ENCODE measurements around the gene EXOC2. TPM values are rescaled to one million over a fixed set of nuclear protein-coding genes. Genes with fewer than 3 reads are reported as not detected.
"Not testable (repeated sequence)": the region's sequence is repeated elsewhere in the genome, so short reads cannot be mapped to it uniquely, and the experiment has no call there.

The EXOC2 gene
- total and polyA plus RNA-seq, 5 donors from 2014 or later: 33.1 to 43.6 (median 38.9) TPM

DNA sequence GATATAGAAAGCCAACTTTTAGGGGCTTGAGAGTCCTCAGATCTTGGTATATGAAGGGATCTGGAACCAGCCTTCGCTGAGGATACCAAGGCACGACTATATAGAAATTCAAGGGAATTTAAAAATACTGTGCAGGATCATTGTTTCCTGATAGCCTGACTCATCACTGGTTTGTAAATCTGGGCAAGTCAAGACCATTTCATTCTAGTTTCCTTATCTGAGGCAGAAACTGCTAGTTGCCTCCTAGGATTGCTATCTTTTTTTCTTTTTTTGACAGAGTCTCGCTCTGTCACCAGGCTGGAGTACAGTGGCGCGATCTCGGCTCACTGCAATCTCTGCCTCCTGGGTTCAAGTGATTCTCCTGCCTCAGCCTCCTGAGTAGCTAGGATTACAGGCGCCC lies 131.6 kb downstream of the EXOC2 start:
- H3K27me3 ChIP-seq (ENCODE audit: control insufficient read depth, insufficient read depth, low read length); H3K4me3 Mint-ChIP-seq; DNase-seq; H3K27ac ChIP-seq (ENCODE audit: insufficient read depth, low read length, poor library complexity, severe bottlenecking); H3K9me3 Mint-ChIP-seq; H3K4me3 ChIP-seq (ENCODE audit: low read depth, low read length); ATAC-seq (ENCODE audit: low read depth in 2 of 2); H3K27me3 Mint-ChIP-seq; H3K4me1 ChIP-seq (ENCODE audit: control insufficient read depth, insufficient read depth, low read length, poor library complexity, severe bottlenecking); H3K9me3 ChIP-seq (ENCODE audit: control insufficient read depth in 2 of 2, low read length in 2 of 2): not testable (repeated sequence)
- H3K36me3 ChIP-seq (ENCODE audit: control insufficient read depth, insufficient read depth, low read length): peaks cover 61% of the 10 kb centered on the region
- Mint-ChIP-seq H3K27ac (peak overlapping the region in 1 of 3 donors; percentile 49), H3K4me1 (peaks cover 22 to 27% (median 23%) of the 10 kb centered on the region in 4 donors), H3K36me3 (peaks cover 44% of the 10 kb centered on the region)

DNA sequence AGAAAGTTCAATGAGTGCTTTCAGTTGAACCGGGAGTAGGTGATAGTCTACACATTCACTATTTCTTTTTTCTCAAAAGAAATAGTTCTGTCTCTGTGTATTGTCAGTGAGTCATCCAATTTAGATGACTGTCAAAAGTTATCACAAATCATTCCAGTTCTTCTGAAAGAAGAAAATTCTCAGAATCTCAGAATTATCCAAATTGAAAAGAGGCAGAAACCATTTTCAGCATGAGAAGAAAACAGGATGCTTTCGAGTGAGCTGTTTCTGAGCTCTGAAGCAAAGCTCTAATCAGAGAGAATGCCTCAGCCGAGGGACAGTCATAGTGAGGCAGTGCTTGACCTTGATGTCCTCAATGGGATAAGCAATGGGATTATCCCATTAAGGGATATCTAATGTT lies 134.0 kb downstream of the EXOC2 start:
- peaks cover 22 to 32% (median 22%) of the 10 kb centered on the region in 4 donors for H3K4me1 Mint-ChIP-seq
- no peaks in the 10 kb centered on the region for H3K27me3 Mint-ChIP-seq
- peaks cover 49% of the 10 kb centered on the region for H3K36me3 Mint-ChIP-seq
- no peaks in the 10 kb centered on the region for H3K9me3 ChIP-seq (ENCODE audit: control insufficient read depth in 2 of 2, low read length in 2 of 2)
- peak overlapping the region; percentile 23 for H3K27ac ChIP-seq (ENCODE audit: insufficient read depth, low read length, poor library complexity, severe bottlenecking)
- H3K36me3 ChIP-seq (ENCODE audit: control insufficient read depth, insufficient read depth, low read length): peaks cover 66% of the 10 kb centered on the region
- H3K4me3 ChIP-seq (ENCODE audit: low read depth, low read length): peak overlapping the region; percentile 51
- peak overlapping the region in 2 of 3 donors; percentile 47 to 64 for H3K27ac Mint-ChIP-seq
- DNase-seq (peak in 1 of 3 donors; percentile 67), ATAC-seq (ENCODE audit: low read depth in 2 of 2) (peak; percentile 45 to 72)
- peaks cover 0 to 3% (median 0%) of the 10 kb centered on the region in 7 donors for H3K9me3 Mint-ChIP-seq
- peaks cover 7% of the 10 kb centered on the region for H3K4me1 ChIP-seq (ENCODE audit: control insufficient read depth, insufficient read depth, low read length, poor library complexity, severe bottlenecking)
- no peaks in the 10 kb centered on the region for H3K27me3 ChIP-seq (ENCODE audit: control insufficient read depth, insufficient read depth, low read length)
- peak overlapping the region in 3 of 4 donors; percentile 7 to 43 (median 39) for H3K4me3 Mint-ChIP-seq

DNA sequence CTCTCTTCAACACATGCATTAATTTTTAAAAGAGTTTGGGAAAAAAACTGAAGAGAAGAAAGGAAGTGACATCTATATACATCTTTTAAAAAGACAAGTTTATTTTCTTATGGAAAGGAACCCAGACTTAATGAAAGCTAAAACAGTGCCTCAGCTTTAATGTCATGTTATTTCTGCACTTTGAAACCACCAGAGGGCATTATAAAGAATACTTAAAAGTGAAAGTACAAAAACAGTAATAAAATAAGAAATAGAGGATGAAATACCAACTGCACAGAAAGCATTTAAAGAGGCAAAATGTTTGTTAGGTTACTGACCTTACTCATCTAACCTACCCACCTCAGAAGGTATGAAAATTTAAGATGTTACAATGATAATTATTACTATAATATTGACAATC lies 134.8 kb downstream of the EXOC2 start:
- peaks cover 22 to 32% (median 22%) of the 10 kb centered on the region in 4 donors for H3K4me1 Mint-ChIP-seq
- no peak overlapping the region for H3K27ac Mint-ChIP-seq
- H3K36me3 Mint-ChIP-seq: peaks cover 49% of the 10 kb centered on the region
- H3K27ac ChIP-seq (ENCODE audit: insufficient read depth, low read length, poor library complexity, severe bottlenecking): no peak overlapping the region
- DNase-seq (peak in 2 of 3 donors; percentile 8 to 44), ATAC-seq (ENCODE audit: low read depth in 2 of 2) (no peak)
- peaks cover 0 to 3% (median 0%) of the 10 kb centered on the region in 7 donors for H3K9me3 Mint-ChIP-seq
- H3K4me1 ChIP-seq (ENCODE audit: control insufficient read depth, insufficient read depth, low read length, poor library complexity, severe bottlenecking): peaks cover 7% of the 10 kb centered on the region
- peaks cover 66% of the 10 kb centered on the region for H3K36me3 ChIP-seq (ENCODE audit: control insufficient read depth, insufficient read depth, low read length)
- H3K4me3 ChIP-seq (ENCODE audit: low read depth, low read length): no peak overlapping the region
- H3K9me3 ChIP-seq (ENCODE audit: control insufficient read depth in 2 of 2, low read length in 2 of 2): no peaks in the 10 kb centered on the region
- peak overlapping the region in 2 of 4 donors; percentile 9 to 54 for H3K4me3 Mint-ChIP-seq
- H3K27me3 ChIP-seq (ENCODE audit: control insufficient read depth, insufficient read depth, low read length): no peaks in the 10 kb centered on the region
- H3K27me3 Mint-ChIP-seq: no peaks in the 10 kb centered on the region

DNA sequence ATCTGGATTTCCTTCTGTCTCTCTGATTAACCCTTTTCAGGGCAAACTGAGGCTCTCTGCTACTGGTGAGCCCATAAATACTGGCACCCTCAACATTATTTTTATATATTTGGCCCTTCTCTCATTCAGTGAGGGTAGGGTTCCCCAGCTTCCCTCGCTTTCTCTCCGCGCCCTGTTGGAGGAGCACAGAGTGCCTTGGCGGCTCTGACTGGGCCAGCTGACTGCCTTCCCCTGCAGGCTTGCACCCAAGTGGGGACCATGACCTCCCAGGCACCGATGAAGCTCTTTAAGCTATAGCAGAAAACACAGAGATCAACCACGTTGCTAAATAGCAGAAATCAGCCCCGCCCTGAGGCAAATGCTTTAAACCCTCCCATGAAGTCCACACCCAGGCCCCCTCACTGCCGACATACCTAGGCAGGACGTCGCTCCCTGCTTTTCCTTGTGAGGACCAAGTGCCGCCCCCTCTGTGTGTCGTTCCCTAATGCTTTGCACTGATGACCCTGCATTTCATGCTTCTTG lies 141.0 kb downstream of the EXOC2 start:
- H3K27me3 ChIP-seq (ENCODE audit: control insufficient read depth, insufficient read depth, low read length): no peaks in the 10 kb centered on the region
- H3K36me3 ChIP-seq (ENCODE audit: control insufficient read depth, insufficient read depth, low read length): peaks cover 37% of the 10 kb centered on the region
- H3K36me3 Mint-ChIP-seq: peaks cover 39% of the 10 kb centered on the region
- H3K27ac ChIP-seq (ENCODE audit: insufficient read depth, low read length, poor library complexity, severe bottlenecking): no peak overlapping the region
- no peaks in the 10 kb centered on the region for H3K27me3 Mint-ChIP-seq
- DNase-seq: no peak
- H3K9me3 Mint-ChIP-seq: no peaks in the 10 kb centered on the region
- H3K4me3 ChIP-seq (ENCODE audit: low read depth, low read length): no peak overlapping the region
- peaks cover 11% of the 10 kb centered on the region for H3K4me1 ChIP-seq (ENCODE audit: control insufficient read depth, insufficient read depth, low read length, poor library complexity, severe bottlenecking)
- H3K27ac Mint-ChIP-seq: peak overlapping the region in 1 of 3 donors; percentile 48
- H3K4me3 Mint-ChIP-seq: no peak overlapping the region
- no peak for ATAC-seq (ENCODE audit: low read depth in 2 of 2)
- no peaks in the 10 kb centered on the region for H3K9me3 ChIP-seq (ENCODE audit: control insufficient read depth in 2 of 2, low read length in 2 of 2)
- peaks cover 16 to 25% (median 21%) of the 10 kb centered on the region in 4 donors for H3K4me1 Mint-ChIP-seq

DNA sequence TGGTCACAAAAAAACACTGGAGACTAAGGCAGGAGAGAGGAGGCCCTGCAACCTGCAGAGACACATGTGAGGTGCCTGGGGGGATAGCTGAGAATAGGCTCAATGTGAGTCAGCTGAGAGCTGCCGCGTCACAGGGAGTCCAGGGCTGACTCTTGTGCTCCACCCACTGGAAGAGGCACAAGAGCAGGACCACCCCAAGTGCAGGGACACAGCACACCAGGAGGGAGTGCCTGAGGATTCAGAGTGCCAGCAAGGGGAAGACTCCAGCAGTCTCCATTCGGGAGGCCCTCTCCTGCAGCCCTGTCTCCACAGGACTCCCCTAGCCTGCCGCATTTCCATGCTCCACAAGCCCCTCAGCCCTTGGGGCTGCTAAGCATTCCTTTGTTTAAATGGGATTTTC lies 141.5 kb downstream of the EXOC2 start:
- Histone ChIP-seq H3K36me3 (ENCODE audit: control insufficient read depth, insufficient read depth, low read length) (peaks cover 36% of the 10 kb centered on the region), H3K4me3 (ENCODE audit: low read depth, low read length) (no peak overlapping the region), H3K27ac (ENCODE audit: insufficient read depth, low read length, poor library complexity, severe bottlenecking) (no peak overlapping the region), H3K9me3 (ENCODE audit: control insufficient read depth in 2 of 2, low read length in 2 of 2) (no peaks in the 10 kb centered on the region), H3K27me3 (ENCODE audit: control insufficient read depth, insufficient read depth, low read length) (no peaks in the 10 kb centered on the region), H3K4me1 (ENCODE audit: control insufficient read depth, insufficient read depth, low read length, poor library complexity, severe bottlenecking) (peaks cover 11% of the 10 kb centered on the region)
- no peaks in the 10 kb centered on the region for H3K9me3 Mint-ChIP-seq
- H3K36me3 Mint-ChIP-seq: peaks cover 40% of the 10 kb centered on the region
- H3K27me3 Mint-ChIP-seq: no peaks in the 10 kb centered on the region
- peaks cover 16 to 23% (median 21%) of the 10 kb centered on the region in 4 donors for H3K4me1 Mint-ChIP-seq
- ATAC-seq (ENCODE audit: low read depth in 2 of 2): no peak
- H3K27ac Mint-ChIP-seq: peak overlapping the region in 1 of 3 donors; percentile 39
- H3K4me3 Mint-ChIP-seq: no peak overlapping the region
- DNase-seq: no peak

DNA sequence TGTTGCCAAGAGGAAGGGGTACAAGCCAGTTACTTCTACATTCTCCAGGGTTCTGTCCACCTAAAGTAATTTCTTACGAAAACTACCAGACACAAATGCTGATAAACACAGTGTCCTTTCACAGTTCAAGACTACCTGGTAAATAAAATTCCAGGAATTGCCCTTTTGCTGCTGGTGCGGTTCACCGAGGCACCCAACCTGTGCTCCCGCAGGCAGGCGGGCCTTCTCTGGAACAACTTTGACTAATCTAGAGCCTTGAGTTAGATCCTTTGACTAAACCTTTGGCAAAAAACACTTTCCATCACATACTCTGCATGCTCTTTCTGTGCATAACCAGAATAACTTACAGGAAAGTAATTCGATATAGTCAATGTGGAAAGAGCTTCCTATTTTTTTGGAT lies 143.0 kb downstream of the EXOC2 start:
- DNase-seq: no peak
- Mint-ChIP-seq H3K36me3 (peaks cover 36% of the 10 kb centered on the region), H3K9me3 (no peaks in the 10 kb centered on the region), H3K27me3 (no peaks in the 10 kb centered on the region), H3K4me3 (no peak overlapping the region), H3K4me1 (peaks cover 16 to 23% (median 21%) of the 10 kb centered on the region in 4 donors), H3K27ac (no peak overlapping the region)
- ATAC-seq (ENCODE audit: low read depth in 2 of 2): no peak
- Histone ChIP-seq H3K27me3 (ENCODE audit: control insufficient read depth, insufficient read depth, low read length) (no peaks in the 10 kb centered on the region), H3K9me3 (ENCODE audit: control insufficient read depth in 2 of 2, low read length in 2 of 2) (no peaks in the 10 kb centered on the region), H3K4me3 (ENCODE audit: low read depth, low read length) (no peak overlapping the region), H3K4me1 (ENCODE audit: control insufficient read depth, insufficient read depth, low read length, poor library complexity, severe bottlenecking) (peaks cover 11% of the 10 kb centered on the region), H3K27ac (ENCODE audit: insufficient read depth, low read length, poor library complexity, severe bottlenecking) (no peak overlapping the region), H3K36me3 (ENCODE audit: control insufficient read depth, insufficient read depth, low read length) (peaks cover 21% of the 10 kb centered on the region)

DNA sequence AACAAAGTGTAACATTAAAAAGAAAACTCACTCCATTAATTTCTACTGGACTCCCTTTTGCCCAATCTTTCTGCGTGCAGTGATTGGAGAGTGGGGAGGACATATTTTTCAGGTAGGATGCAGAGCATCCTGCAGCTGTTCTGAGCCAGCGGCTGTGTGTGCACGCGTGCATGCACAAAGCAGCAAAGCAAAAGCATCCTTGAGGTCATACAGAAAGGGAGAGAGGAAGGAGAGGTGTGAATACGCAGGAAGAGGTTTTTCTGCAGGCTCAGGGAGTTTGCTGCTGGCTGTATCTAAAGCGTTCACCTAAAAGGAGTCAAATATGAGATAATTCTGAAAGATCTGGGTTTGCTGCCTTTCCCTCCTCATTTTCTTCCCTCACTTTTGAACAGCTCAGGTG lies 144.4 kb downstream of the EXOC2 start:
- Histone ChIP-seq H3K9me3 (ENCODE audit: control insufficient read depth in 2 of 2, low read length in 2 of 2) (no peaks in the 10 kb centered on the region), H3K36me3 (ENCODE audit: control insufficient read depth, insufficient read depth, low read length) (peaks cover 21% of the 10 kb centered on the region), H3K4me1 (ENCODE audit: control insufficient read depth, insufficient read depth, low read length, poor library complexity, severe bottlenecking) (peaks cover 11% of the 10 kb centered on the region), H3K27me3 (ENCODE audit: control insufficient read depth, insufficient read depth, low read length) (no peaks in the 10 kb centered on the region), H3K4me3 (ENCODE audit: low read depth, low read length) (peak overlapping the region; percentile 33), H3K27ac (ENCODE audit: insufficient read depth, low read length, poor library complexity, severe bottlenecking) (no peak overlapping the region)
- peak; percentile 67 to 72 for ATAC-seq (ENCODE audit: low read depth in 2 of 2)
- H3K4me3 Mint-ChIP-seq: peak overlapping the region in 1 of 4 donors; percentile 31
- no peaks in the 10 kb centered on the region for H3K9me3 Mint-ChIP-seq
- peak in 1 of 3 donors; percentile 80 for DNase-seq
- H3K36me3 Mint-ChIP-seq: peaks cover 41% of the 10 kb centered on the region
- H3K27ac Mint-ChIP-seq: peak overlapping the region; percentile 82 to 86 (median 84)
- no peaks in the 10 kb centered on the region for H3K27me3 Mint-ChIP-seq
- peaks cover 19 to 26% (median 21%) of the 10 kb centered on the region in 4 donors for H3K4me1 Mint-ChIP-seq

DNA sequence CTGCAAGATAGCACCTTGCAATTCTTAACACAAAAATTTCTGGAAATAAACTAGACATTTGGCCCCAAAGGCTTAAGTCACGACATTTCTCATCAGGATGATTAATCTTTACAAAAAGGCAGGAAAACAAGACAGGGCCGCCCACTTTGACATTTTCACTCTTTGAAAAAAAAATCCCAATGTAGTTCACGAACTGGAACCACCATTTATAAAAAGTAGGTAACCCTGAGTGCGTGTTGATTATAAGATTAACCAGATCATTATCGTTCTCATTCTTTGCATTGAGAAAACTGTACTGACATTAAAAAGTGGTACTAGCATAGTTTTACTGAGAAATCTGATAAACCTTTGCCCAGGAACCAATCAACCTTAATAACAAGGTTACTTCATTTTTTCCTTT lies 144.8 kb downstream of the EXOC2 start:
- Histone ChIP-seq H3K4me3 (ENCODE audit: low read depth, low read length) (no peak overlapping the region), H3K27me3 (ENCODE audit: control insufficient read depth, insufficient read depth, low read length) (no peaks in the 10 kb centered on the region), H3K4me1 (ENCODE audit: control insufficient read depth, insufficient read depth, low read length, poor library complexity, severe bottlenecking) (peaks cover 11% of the 10 kb centered on the region), H3K9me3 (ENCODE audit: control insufficient read depth in 2 of 2, low read length in 2 of 2) (no peaks in the 10 kb centered on the region), H3K36me3 (ENCODE audit: control insufficient read depth, insufficient read depth, low read length) (peaks cover 21% of the 10 kb centered on the region), H3K27ac (ENCODE audit: insufficient read depth, low read length, poor library complexity, severe bottlenecking) (no peak overlapping the region)
- Mint-ChIP-seq H3K9me3 (no peaks in the 10 kb centered on the region), H3K27me3 (no peaks in the 10 kb centered on the region), H3K36me3 (peaks cover 45% of the 10 kb centered on the region), H3K27ac (peak overlapping the region; percentile 18 to 86 (median 82)), H3K4me1 (peaks cover 19 to 26% (median 21%) of the 10 kb centered on the region in 4 donors), H3K4me3 (peak overlapping the region in 2 of 4 donors; percentile 31 to 54)
- ATAC-seq (ENCODE audit: low read depth in 2 of 2) (peak; percentile 27 to 50), DNase-seq (no peak)
